GM20000 (cell line): ENCODE results near the gene LIPC.

Source experiments
- DNase-seq: peaks from one replicate; pipeline ENCODE4 v3.0.0; 2012; ENCODE audit warnings: low spot score
- CTCF ChIP-seq: IDR thresholded peaks from 2 replicates; pipeline ENCODE4 v1.5.1; 2012; ENCODE audit warnings: mild to moderate bottlenecking, control low read depth; ENCODE audit errors: extremely low read depth, missing control alignments

The LIPC gene

GRCh38 chr15:58590236-58590635 lies 158.4 kb downstream of the LIPC start:
- no peak for TF ChIP-seq CTCF
- DNase-seq, result no peak

- DNase-seq, result no peak
- no peak for TF ChIP-seq CTCF
These were observed 159.1 kb downstream of the LIPC start for GRCh38 chr15:58590926-58591325.

- peak; percentile 14 for DNase-seq
- TF ChIP-seq CTCF, result no peak
These were observed 162.1 kb downstream of the LIPC start for GRCh38 chr15:58593870-58594269.

GRCh38 chr15:58594898-58595297 lies 163.1 kb downstream of the LIPC start:
- DNase-seq, result no peak
- TF ChIP-seq CTCF, result no peak

GRCh38 chr15:58595516-58596263 lies 163.9 kb downstream of the LIPC start:
- no peak for TF ChIP-seq CTCF
- DNase-seq, result no peak

GRCh38 chr15:58597943-58598828 lies 166.4 kb downstream of the LIPC start:
- no peak for DNase-seq

More at GRCh38 chr15:58597943-58598828, 166.4 kb downstream of the LIPC start:
- no peak for TF ChIP-seq CTCF
